Midbrain (tissue), 1 donor: Measurements from ENCODE around the gene HPS5.

ENCODE experiments used
- DNase-seq: peaks from one replicate; lab custom pipeline; 2025; lab: John Stamatoyannopoulos, UW

HPS5 gene

GRCh38 chr11:18235394-18236334, 86.3 kb downstream of the HPS5 start:
- no peak for DNase-seq

- no peak for DNase-seq
Observed at GRCh38 chr11:18233912-18234311, 88.0 kb downstream of the HPS5 start.

- no peak for DNase-seq
Observed at GRCh38 chr11:18230859-18231258, 91.1 kb downstream of the HPS5 start.

GRCh38 chr11:18229501-18229900, 92.4 kb downstream of the HPS5 start:
- DNase-seq = no peak
